Left ventricle myocardium superior (tissue), 1 donor: Measurements from ENCODE around the gene RHOH. TPM values are rescaled to one million over a fixed set of nuclear protein-coding genes. Genes with fewer than 3 reads are reported as not detected.
"Not testable (repeated sequence)": the region's sequence is repeated elsewhere in the genome, so short reads cannot be mapped to it uniquely, and the experiment has no call there.

Experiments used
- ATAC-seq: fragments of 200-7000 bp; cut with Tn5 transposase; one replicate; pipeline ENCODE4 v1.9.1; 2020; ENCODE audit warnings: mild to moderate bottlenecking, moderate library complexity
- DNase-seq: peaks from one replicate; pipeline ENCODE4 v3.0.0-alpha.2; 2020
- intact Hi-C: fragments of 100-400 bp; cut with micrococcal nuclease; formaldehyde crosslinking; loops from one replicate; pipeline ENCODE4 v1.11.0; 2022
- total RNA-seq: library from RNA; stranded (reverse); fragmentation: NEBNext Ultra II Directional; extraction: Animal tissue kit (Norgen Biotek cat#: 25700); gene quantifications from one replicate; pipeline ENCODE4 v1.2.1, GENCODE V29; 2021
- donor health status: DM: no; HTN: yes; CAD: no; lungs with severe emphysema.

RHOH gene
- total RNA-seq, 1 donor from 2014 or later: 0.67 TPM

DNA sequence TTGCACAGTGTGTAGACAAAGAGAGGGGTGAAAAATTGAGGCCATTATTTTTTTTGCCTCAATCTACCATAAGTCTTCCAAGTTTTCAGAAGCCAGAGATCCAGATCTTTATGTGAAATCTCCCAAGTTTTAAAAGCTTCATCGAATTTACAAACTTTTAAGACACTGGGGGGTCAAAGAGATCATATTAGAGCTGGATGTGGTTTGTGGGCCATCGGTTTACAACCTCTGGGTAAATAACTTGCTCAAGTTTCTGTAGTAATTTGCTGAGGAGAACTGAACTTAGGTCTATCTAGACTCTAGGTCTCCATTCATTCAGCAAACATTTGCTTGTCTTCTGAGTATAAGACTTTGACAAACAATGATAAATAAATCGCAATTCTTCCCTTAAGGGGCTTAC is 84.3 kb downstream of the RHOH start:
- intact Hi-C loops: no loop called here
- no peak for DNase-seq
- ATAC-seq: no peak

GRCh38 chr4:40281913-40282312 is 85.1 kb downstream of the RHOH start:
- intact Hi-C loops: no loop called here

GRCh38 chr4:40282857-40283256 is 86.0 kb downstream of the RHOH start:
- DNase-seq, intact Hi-C loops, ATAC-seq: not testable (repeated sequence)

More at GRCh38 chr4:40281913-40282312, 85.1 kb downstream of the RHOH start:
- DNase-seq (no peak), ATAC-seq (no peak)

DNA sequence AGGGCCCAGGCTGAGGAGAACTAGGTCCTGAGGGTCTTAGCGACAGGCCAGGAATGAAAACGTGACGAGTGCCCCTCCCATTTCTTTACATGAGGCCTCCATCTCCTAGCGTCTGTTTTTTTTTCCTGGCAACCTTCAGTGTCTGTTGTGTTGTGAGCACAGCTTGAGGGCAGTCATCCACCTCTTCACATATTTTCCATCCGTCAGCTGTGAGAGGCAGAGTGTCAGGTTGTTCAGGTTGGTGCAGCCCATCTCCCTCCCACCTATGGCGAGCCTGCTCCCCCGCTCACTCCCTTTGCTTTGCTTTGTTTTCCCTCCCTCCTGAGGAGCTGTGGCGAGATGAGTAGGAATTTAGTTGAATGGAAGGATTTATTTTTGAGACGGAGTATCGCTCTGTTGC is 86.6 kb downstream of the RHOH start:
- DNase-seq: no peak
- ATAC-seq: no peak
- intact Hi-C loops: no loop called here

- no peak for DNase-seq
- intact Hi-C loops: no loop called here
- no peak for ATAC-seq
Observed at GRCh38 chr4:40283968-40284367, 87.1 kb downstream of the RHOH start.

DNA sequence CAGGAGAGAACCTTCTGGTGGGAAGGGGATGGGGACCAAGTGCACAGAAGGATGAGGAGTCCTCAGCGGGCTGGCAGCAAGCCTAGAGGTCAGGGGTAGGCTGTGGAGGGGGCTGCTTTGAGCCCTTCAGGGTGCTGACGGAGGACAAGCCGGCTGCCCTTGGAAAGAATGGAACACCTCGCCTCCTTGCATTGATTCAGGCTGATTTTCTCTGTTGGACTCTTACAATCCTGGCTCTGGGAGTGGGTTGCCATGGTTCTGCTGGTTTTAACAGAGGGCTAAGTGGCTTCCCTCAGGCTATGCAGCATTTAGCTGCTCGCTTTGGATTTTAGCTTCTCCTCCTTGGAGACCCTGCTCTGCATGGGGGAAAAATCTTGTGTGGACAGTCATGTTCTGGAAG is 88.9 kb downstream of the RHOH start:
- intact Hi-C loops: no loop called here
- no peak for DNase-seq
- ATAC-seq: no peak

DNA sequence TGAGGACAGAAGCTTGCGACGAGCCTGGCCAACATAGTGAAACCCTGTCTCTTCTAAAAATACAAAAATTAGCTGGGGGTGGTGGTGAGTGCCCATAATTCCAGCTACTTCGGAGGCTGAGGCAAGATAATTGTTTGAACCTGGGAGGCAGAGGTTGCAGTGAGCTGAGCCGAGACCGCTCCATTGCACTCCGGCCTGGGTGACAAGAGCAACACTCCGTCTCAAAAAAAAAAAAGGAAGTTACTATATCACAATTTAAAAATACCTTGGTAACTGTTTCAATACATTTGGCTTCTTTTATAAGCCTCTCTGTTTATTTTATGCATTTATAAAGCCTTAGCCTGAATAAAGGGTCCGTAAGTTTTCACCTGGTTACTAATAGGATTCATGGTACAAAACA is 91.7 kb downstream of the RHOH start:
- intact Hi-C loops: no loop called here
- DNase-seq (no peak), ATAC-seq (no peak)

- intact Hi-C loops: no loop called here
Observed at GRCh38 chr4:40289366-40290188, 92.7 kb downstream of the RHOH start.

GRCh38 chr4:40290611-40291186 is 93.9 kb downstream of the RHOH start:
- intact Hi-C loops, ATAC-seq, DNase-seq: not testable (repeated sequence)

More at GRCh38 chr4:40289366-40290188, 92.7 kb downstream of the RHOH start:
- no peak for ATAC-seq
- DNase-seq: no peak

GRCh38 chr4:40292313-40292759 is 95.5 kb downstream of the RHOH start:
- DNase-seq (no peak), ATAC-seq (no peak)
- intact Hi-C loops: no loop called here

DNA sequence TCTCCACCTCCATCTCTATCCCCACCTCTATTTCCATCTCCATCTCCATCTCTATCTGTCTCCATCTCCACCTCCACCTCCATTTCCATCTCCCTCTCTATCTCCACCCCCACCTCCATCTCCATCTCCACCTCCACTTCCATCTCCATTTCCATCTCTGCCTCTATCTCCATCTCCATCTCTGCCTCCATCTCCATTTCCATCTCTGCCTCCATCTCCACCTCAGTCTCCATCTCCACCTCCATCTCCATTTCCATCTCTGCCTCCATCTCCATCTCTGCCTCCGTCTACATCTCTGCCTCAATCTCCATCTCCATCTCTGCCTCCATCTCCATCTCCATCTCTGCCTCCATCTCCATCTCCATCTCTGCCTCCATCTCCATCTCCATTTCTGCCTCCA is 97.5 kb downstream of the RHOH start:
- no peak for ATAC-seq
- DNase-seq: no peak
- intact Hi-C loops: no loop called here

GRCh38 chr4:40295030-40295429 is 98.2 kb downstream of the RHOH start:
- intact Hi-C loops, DNase-seq, ATAC-seq: not testable (repeated sequence)

DNA sequence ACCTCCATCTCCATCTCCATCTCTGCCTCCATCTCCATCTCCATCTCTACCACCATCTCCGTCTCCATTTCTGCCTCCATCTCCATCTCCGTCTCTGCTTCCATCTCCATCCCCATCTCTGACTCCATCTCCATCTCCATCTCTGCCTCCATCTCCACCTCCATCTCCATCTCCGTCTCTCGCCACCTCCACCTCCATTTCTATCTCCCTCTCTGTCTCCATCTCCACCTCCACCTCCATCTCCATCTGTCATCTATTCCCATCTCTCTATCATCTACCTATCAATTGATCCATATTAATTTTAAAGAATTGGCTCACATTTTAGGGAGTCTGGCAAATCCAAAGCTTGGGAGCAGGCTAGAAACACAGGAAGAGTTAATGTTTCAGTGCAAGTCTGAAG is 98.7 kb downstream of the RHOH start:
- intact Hi-C loops: no loop called here
- DNase-seq: no peak
- no peak for ATAC-seq

Other genes starting within 250 kb of the RHOH start
- 34.8 TPM for gene PDS5A, start 219.1 kb upstream of the RHOH start, total RNA-seq
- gene N4BP2, start 140.2 kb upstream of the RHOH start, total RNA-seq: 4.4 TPM
- gene CHRNA9, start 138.3 kb downstream of the RHOH start, total RNA-seq: not detected